NOMO-1 treated with DMSO at 0.1 percent for 48 hours (cell line): ENCODE measurements around the gene TCF23.

Experiments used
- DNase-seq: peaks from one replicate; lab custom pipeline; 2025; ENCODE audit not compliant: unreplicated experiment; lab: John Stamatoyannopoulos, UW

Gene TCF23

GRCh38 chr2:27128668-27129571, 19.9 kb upstream of the TCF23 start:
- no peak for DNase-seq

DNA sequence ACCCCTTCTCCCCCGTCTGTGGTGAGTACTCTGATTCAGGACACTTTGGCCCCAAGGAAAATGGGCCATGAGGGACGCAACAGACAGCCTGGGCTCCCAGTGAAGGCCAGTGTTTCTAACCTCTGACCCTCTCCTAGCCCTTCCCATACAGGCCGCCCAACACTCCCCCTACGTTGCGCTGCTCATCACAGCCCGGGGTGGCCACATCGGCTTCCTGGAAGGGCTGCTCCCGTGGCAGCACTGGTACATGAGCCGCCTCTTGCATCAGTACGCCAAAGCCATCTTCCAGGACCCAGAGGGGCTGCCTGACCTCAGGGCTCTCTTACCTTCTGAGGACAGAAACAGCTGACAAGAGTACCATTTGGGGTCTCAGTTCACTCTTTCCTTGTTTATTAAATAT, 18.4 kb upstream of the TCF23 start:
- DNase-seq = no peak

GRCh38 chr2:27131429-27131828, 17.4 kb upstream of the TCF23 start:
- DNase-seq = no peak

- DNase-seq = no peak
Measured at GRCh38 chr2:27133195-27133875, 15.5 kb upstream of the TCF23 start.

DNA sequence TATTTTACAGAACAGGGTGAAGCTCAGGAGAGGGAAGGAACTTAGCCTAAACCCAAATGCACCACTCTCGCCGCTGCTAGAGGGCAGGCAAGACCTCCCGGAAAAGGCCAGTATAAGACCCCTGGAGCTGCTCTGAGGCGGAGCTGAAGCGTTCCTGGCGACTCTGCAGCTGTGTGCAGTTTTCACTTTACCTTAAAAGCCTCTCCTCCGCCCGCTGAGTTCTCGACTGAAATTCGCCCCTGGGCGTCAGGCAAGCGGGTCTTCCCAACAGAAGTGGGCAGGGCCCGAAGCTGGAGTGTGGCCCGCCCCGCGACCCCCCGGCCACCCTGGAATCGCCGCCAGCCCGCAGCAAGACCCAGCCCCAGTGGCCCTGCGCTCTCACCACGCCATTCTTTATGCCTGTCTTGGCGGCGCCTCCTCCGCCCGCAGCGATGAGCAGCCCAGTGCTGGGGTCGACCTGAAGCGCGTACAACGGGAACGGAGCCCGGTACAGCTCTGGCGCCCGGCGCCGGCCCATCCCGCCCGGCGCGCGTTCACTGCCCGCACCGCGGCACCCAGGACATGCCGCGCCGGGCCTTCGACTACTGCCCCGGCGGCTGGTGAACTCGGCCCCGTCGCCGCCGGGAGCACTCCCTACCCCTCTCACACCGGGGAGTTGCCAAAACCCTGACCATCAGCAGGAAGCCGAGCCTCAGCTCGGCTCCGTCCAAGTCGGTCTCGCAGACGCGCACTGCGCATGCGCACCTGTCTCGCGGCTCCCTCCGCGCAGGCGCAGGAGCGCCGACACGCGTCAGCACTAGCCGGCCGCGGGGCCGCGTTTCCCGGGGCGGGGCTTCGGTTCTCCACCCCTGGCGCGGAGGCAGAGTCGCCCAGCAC, 14.7 kb upstream of the TCF23 start, which contains the start of gene PREB:
Gene PREB, minus strand, starts transcription at position 732 of the 876 bp plus-strand sequence. Its CDS starts 215 bp downstream, at position 517.
- DNase-seq = peak; percentile 92

DNA sequence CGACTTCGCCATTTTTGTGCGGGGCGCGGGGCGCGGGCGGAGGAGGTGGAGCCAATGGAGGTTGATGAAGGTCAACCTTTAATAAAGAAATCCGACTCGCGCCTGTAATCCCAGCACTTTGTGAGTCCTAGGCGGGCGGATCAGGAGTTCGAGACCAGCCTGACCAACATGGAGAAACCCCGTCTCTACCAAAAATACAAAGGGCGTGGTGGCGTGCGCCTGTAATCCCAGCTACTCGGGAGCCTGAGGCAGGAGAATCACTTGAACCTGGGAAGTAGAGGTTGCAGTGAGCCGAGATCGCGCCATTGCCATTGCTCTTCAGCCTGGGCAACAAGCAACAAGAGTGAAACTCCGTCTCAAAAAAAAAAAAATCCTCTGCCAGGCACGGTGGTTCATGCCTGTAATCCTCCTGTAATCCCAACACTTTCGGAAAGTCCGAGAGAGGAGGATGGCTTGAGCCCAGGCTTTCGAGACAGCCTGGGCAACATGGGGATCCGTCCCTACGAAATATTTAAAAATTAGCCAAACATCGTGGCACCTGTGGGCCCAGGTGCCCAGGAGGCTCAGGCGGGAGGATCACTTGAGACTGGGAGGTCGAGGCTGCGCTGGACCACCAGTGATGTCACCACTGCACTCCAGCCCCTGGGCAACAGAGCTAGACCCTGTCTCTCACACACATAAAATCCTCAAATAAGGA, 13.9 kb upstream of the TCF23 start:
- no peak for DNase-seq

DNA sequence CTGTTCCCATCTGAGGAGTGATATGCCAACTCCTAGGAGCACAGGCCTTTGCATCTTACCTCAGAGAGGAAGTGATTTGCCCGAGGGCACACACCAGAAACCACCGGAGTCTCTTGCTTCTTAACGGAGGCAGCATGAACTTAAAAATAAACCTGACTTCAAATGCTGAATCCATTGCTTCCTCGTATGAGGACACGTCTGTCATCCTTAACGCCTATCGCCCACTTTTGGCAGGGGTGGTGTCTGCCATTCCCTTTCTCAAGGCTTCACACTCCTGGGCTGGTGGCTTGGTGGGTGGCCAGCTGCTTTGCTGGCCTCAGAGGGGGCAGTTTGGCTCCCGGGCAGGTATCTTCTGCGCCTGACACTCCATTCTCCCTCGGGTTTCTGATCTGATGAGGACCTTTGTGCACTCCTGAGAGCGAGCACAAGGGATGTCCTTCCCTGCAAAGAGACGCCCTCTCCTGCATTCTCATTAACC, 13.3 kb upstream of the TCF23 start:
- peak; percentile 44 for DNase-seq

DNA sequence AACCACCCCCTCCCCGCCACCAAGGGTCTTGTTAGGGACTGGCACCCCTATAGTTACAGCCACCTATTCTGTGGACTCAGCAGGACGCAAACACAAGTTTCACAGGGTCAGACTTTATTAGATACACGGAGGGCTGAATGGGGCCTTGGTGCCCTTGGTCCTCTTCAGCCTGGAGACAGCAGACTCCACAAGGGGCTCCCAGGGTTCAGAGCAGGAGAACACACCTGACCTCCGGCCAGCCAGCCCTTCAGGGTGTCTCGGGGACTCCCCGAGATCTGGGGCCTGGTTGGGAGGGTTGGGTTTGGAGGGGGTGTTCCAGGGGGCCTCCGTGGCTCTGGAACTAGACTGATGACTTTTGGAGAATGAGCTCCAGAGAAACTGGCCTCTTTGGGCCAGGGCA, 12.1 kb upstream of the TCF23 start:
- no peak for DNase-seq

DNA sequence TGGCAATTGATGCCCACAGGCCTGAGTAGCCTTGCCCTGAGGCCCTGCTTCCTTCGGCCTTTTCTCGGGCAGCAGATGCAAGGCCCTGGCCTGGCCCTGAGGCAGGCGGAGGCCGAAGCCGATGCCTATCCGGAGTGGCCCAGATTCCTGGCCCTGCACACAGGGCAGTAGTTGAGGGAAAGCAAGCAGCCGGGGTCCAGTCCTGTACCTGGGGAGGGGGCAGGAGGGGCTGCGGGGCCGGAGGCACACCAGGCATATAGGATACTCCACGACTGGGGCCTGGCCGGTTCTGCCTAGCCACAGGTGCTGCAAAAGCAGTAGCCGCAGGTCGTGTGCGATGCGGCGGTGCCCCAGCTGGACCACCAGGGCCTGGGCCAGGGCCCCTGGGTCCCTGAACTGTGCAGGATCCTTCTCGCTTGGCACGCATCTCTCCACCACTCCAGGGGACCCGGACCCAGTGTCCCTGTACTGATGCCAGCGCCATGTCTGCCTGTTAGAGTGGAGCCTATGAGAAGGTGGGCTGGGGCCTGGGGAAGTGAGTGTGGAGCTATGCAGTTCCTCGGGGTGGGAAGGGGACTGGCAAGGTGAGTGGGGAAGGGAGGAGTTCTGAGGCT, 11.4 kb upstream of the TCF23 start:
- DNase-seq = no peak

DNA sequence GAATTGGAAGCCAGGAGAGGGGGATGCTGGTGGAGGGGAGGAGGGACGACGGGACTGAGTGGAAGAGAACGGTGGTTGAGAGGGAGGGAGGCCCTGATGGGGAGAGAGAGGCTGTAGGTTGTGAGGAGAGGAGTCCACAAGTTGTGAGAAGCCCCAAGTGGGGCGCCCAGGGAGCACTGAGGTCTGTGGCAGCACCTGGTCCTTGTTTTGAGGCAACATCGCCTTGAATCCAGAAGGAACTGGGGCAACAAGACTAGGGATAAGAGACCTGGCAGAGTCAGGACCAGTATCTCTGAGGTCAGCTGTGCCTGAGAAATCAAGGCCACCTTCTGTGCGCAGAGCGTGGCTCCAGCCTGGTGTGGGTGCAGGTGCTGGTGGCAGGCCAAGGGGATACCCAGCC, 10.7 kb upstream of the TCF23 start:
- DNase-seq = no peak

GRCh38 chr2:27139310-27139709, 9.5 kb upstream of the TCF23 start, which contains the start of gene PRR30:
Gene PRR30, minus strand, starts transcription at chr2:27139410. Its CDS starts 1,081 bp downstream, at chr2:27138329.
- no peak for DNase-seq

DNA sequence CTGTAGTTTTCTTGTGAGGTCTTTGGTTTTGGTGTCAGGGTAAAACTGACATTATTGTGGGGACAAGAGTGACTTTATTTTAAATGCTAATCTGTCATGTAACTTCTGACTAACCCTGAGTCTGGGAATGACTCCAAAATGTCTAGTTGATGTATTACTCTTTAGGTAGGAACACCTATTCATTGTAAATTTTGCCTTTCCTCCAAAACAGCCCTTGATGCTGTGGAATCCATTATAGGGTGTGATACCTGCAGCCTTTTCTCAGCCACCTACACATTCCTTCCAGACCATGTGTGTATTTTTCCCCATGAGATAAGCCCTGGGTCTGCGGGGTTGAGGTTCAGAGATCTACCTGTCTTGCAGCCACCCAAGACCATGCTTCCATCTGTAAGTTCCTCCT, 5.5 kb upstream of the TCF23 start:
- DNase-seq = no peak

- no peak for DNase-seq
Measured at GRCh38 chr2:27145682-27146081, 3.1 kb upstream of the TCF23 start.

GRCh38 chr2:27147935-27148334, 869 bp upstream of the TCF23 start:
- DNase-seq = no peak

DNA sequence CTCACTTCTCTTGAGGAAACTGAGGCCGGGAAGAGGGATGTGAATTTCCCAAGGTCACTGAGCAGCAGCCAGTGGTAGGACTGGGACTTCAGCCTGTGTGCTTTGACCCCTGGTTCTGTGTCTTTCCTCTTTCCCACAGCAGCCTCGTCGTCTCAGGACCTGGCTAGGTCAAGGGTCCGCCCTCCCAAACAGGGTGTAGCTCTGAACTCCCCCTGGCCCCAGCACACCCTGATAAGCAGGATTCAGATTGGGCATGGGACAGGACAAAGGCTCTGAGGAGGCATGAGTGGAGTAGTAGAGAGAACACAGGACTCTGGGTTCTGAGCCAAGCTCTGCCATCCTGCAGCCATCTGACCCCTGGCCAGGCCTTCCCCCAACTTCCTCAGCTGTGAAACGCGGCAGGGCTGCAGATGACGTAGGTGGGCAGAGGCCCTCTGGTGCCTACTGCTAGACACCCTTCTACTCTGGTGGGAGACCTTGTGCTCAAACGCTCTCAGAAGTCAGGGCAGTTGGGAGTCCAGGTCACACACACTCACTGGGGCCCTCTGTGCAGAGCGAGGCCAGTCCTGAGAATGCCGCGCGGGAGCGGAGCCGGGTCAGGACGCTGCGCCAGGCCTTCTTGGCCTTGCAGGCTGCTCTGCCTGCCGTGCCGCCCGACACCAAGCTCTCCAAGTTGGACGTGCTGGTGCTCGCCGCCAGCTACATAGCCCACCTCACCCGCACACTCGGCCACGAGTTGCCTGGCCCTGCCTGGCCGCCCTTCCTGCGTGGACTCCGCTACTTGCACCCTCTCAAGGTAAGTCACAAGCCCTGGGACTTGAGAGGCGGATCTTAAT, 984 bp downstream of the TCF23 start:
- no peak for DNase-seq

DNA sequence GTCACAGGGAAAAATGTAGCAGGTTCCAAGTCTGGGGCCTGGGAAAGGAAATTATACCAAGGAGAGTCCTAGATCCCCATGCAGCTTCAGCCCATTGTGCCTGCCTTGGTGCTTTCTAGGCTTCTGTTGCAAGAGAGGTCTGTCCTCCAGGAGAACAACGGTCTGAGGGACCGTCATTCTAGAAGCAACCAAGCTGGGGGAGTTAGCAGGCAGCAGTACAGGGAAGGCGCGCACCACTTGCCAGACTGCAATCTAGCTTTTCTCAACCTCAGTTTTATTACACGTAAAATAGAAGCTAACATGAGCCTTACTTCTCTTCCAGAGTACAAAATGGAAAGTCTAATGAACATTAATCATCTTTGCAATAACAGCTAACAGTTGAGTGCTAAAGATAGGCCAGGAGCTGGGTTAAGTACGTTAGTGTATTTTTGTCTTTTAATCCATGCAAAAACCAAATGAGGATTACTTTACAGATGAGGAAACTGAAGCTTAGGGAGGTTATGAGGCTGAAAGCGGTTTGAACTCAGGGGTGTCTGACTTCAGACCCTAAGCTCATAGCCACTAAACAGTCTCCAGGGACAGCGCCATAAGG, 1.9 kb downstream of the TCF23 start:
- peak; percentile 59 for DNase-seq

- no peak for DNase-seq
Measured at GRCh38 chr2:27152102-27152795, 3.4 kb downstream of the TCF23 start.

- DNase-seq = no peak
Measured at GRCh38 chr2:27152796-27153464, 4.1 kb downstream of the TCF23 start.
